HG02973 (cell line): Measurements from ENCODE around the gene PTPRN2.

Experiments
- ATAC-seq: cut with Tn5 transposase; IDR thresholded peaks from one replicate; pipeline ENCODE4 v1.9.1; 2021; ENCODE audit warnings: moderate library complexity; ENCODE audit not compliant: unreplicated experiment

Gene PTPRN2

DNA sequence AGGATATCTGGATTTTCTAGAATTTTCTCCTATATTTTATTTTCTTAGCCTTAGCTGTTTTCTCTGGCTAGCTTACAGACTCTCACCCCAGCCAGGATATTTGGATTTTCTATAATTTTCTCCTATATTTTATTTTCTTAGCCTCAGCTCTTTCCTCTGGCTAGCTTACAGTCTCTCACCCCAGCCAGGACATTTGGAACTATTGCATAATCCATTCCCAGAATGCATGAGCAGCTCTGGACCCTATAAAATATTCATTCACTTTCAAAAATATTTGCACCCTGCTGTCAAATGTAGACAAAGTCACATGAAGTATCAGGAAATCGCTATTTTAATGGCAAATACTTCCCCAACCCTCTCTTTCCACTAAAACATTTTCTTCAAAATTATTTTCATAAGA, 952.0 kb downstream of the PTPRN2 start:
- ATAC-seq = no peak

DNA sequence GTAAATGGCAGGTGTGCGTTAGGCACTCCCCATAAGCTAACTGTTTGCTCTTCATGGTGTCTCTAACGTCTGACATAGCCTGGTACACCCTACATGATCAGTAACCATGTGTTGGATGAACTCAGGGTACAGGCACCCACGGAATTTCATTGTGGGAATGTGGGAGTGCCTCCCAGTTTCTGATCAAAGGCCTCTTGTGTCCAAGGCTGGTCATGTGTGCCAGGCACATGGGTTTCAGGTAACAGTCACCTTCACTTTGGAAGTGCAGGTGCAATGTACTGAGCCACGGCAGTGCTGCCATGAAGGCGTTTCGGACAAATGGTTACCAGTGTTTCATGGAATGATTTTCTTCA, 952.5 kb downstream of the PTPRN2 start:
- no peak for ATAC-seq

DNA sequence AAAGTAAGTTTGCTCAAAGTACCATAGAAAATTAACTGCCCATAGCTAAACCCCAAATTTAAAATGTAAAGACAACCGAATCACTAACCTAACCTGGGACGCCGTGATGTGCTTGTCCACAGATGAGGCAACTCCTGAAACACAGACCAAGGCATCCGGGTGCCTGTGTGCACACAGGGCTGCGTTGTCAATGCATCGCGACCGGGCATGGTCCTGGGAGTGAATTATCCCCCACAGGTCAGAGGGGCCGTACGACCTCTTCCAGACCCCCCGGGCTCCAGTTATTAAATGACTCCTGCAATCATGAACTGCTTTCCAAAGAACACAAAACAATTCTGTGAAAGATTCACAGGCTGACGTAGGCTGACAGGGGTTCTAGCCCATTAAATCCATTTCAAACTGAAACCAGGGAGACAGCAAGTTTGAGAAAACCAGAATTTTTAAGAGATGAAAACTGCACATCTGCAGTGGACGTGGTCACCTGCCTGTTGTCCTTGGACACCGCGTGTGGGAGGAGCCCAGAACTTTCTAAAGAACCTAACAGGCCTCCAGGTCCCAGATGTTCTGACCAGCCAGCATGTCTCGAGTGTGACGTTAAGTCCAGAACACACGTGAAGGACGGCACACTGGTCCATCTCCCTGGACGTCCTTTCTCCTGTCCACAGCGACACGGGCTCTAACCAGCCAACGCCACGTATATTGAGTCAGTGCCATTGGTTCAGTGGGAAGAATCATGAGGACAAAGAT, 953.0 kb downstream of the PTPRN2 start:
- ATAC-seq = no peak

DNA sequence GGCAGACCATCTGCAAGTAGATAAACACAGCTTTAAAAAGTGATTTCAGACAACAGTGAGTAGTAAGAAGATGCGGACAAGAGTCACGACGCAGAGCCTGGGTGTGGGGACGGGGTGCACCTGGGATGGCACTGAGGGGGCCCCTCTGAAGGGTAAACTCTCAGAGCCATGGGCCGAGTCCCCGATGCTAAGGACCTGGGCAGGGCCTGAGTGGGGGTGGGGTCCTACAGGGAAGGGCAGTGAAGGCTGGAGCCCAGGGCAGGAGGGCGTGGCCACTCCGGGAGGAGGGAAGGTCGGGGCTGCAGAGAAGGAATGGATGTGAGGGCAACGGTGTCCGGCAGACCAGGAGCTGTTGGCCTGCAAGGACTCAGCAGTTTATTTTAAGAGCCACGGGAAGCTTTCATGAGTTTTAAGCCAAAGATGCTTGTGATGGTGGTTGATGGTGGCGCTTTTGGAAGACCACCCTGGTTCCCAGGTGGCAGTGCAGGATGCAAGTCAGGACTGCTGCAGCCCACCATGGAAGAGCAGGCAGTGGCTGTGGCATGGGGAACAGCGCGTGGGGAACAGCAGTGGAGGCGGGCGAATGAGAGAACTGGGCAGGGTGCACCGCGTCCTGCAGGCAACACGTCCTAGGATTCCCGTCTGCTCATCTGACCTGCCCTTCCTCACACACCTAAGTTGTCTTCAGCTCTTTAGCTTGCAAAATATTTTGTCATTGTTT, 954.0 kb downstream of the PTPRN2 start:
- no peak for ATAC-seq

DNA sequence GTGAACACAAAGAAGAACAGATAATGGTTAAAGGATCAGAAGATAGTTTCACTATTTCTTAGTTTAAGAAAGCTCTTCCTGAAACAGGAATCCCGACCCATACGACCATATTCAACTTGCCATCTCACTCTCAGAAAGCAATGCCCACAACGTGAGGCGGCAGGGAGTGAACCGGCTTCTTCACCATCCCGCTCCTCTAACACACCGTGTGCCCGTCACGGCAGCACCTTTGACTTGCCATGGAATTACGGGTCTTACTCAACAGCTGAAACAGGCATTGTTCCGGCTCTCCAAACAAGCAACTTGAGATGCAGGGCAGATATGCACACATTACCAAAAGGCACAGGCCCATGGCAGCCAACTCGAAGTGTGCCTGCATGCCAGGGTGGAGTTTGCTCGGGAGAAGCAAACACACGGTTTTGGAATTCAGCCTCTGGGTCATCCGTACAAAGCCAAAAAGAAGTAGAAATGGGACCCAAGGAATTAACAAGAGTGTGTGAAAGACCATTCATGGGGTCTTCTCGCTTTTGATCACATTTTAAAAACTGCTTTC, 957.2 kb downstream of the PTPRN2 start:
- ATAC-seq = no peak

DNA sequence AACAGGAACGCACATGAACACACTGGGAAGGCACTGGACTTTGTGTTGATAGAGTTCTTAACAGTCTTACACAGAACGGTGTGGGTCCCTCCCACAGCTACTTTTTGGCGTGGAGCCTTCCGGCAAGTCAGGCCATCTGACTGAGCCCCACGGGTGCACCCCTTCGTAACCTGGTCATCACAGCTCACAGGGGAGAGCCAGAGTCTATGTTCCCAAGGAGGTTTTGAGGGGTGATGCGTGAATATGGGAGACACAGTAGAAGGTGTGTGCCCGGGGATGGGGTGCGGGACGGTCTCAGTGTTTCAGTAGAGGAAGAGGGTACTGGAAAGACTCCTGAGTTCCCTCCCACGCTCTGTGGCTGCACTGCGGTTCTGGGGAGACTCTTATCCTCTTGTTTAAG, 959.2 kb downstream of the PTPRN2 start:
- no peak for ATAC-seq

DNA sequence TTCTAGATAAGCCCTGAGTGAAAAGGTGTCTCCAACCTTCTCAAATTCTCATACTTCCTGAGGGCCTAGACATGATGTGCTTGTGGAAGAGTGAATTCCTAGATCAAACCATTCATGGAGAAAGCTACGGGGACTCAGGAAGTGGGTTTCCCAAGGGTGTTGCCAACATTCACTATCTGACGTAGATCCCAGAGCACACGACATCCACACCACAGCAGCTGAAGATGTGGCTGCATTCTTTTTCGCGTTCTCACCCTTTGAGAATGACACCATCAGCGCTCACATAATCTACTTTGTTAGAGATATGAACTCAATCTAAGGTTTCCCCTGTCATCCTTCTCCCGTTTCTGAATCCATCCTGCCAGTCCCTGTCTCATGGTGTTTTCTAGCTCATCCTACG, 960.0 kb downstream of the PTPRN2 start:
- no peak for ATAC-seq

DNA sequence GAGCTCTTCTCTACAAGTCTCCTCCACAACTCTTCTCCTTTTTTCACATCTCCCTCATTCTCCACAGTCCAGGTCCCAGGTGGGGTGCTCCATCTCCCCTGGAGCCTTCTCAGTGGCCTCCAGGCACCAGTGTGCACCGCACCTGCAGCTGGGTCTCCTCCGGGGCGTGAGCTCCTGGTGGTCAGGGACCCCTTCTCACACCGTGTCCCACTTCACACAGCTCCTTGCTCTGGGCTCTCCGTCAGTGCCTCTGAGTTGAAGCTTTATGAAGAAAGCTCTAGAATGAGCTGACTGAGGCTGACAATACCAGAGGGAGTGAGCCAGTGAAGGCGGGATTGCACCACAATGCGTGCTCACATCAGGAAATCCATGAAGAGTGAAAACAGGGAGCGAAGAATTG, 960.6 kb downstream of the PTPRN2 start:
- no peak for ATAC-seq

DNA sequence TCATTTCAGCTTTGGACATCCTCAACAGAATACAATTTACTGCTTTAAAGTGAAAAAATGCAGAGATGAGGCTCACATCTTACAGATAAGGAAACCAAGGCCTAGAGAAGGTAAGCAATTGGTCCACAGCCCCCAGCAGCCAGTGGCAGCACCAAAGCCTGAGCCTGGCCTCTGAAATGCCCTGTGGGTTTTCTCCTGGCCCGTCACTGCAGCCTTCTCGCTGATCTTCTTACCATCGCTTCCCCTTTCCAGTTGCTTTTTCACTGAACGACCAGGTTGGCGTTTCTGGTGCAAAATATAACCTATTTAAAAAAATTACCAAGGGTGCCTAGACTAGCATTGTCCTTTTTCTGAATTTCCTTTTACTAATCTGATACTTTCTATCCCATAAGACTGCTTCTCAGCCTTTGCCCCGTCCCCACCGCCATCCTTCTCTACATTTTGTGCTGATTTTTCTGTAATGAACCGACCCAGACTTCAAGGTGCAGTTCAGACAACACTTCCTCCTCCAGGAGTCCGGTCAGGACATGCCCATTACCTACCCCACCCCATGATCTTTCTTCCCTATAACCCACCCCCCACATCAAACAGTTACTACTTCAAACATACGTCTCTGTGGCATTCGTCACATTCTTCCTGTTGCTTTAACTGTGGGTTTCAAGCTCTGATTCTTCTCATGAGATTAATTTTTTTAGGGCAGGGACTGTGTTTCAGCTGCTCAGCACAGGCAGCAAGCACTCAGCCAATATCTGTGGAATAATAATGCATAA, 961.5 kb downstream of the PTPRN2 start:
- no peak for ATAC-seq

DNA sequence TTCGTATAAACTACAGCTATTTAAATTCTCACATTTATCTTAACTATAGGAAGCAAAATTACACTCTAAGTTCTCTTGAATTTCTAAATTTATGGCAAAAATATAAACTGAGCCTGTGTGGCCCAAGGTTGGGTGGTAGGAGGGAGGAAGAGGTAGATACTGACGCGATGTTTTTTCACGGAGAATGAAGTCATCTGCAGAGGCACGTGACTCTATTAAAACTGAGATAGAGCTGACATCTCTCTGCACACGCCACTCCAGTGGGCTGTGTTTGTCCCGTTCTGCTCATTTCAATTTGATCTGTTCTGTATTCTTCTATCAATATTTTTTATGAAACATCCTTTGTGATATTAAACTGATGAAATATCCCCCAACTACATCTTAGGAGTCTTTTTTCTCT, 964.1 kb downstream of the PTPRN2 start:
- no peak for ATAC-seq

DNA sequence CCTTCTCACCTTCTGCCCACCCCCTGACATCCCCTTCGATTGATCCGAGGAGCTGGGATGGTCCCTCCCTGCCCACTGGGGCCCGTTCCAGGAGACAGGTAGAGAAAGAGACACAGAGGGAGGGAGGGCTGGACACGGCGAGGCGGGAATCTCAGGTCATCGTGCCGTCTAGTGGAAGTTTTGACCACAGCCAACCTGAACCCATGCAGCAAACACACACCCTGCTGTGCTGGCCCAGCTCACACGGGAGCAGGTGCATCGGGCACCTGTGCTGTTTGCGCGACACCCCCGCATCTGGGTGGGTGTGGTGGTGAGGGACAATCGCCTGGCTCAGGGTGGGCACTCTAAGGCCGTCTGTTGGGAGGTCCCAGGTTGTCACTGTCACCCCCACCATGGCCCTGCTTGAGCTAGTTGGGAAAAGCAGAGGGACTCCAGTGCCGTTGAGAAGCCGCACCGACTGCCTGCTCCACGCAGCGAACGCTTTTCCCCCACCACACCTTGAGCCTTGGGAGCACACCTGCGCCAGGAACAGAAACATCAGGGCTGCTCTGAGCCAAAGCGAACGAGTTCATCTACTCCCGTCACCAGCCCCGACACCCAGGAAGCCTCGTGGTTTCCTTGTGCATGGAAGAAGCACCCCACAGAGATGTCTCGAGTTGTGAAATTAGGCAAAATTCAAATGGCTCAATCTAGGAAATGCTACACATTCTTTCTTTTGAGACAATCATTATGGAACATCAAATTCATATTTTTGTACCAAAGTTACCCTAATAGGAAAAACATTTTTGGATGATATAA, 965.0 kb downstream of the PTPRN2 start:
- ATAC-seq = no peak

DNA sequence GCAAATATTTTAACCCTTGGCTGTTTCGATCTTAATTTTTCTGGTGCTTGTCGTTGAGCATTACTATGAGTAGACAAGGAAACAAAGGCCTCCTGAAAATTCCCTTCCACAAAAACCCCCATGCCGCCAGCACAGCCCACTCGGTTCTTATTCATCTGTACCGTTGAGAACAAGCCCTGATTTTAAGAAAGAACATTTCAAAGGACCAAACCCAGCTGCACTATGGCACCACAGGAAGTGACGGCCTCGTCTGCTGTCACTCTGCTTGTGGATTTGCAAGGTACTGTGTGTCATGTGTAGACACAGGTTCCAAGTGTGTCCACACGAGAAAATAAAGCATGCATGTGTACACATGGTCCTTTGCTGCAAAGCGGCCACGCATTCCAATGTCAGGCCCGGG, 965.6 kb downstream of the PTPRN2 start:
- no peak for ATAC-seq

DNA sequence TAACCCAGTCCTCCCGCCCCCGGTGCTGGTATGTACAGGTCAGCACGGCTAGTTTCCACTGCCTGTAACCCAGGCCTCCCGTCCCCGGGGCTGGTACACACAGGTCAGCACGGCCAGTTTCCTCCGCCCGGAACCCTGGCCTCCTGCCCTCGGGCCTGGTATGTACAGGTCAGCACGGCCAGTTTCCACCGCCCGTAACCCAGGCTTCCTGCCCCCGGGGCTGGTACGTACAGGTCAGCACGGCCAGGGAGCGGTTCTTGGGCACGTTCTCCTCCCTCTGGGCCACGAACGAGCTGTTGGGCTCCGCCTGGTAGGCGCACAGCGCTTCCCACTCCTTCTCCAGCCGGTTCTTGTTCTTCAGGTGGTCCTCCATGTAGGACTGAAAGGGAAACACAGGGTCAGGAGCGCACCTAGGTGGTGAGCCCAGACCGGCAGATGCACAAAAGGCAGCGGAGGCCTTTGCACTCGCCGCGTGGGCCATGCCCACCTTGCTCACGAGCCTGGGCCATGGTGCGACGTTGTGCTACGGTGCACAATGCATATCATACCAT, 966.4 kb downstream of the PTPRN2 start:
- no peak for ATAC-seq

DNA sequence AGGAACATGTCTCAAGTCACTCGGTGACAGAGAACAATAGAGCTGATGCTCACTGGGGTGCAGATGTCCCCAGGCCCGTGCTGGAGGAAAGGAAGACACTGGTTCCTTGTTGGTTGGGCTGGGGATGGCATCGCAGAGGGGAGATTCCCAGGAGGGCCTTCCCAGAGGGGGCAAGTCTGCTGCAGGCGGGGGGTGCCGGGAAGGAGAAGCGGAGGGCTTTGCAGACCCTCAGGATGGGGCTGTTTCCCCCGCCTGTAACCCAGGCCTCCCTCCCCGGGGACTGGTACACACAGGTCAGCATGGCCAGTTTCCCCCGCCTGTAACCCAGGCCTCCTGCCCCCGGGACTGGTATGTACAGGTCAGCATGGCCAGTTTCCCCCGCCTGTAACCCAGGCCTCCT, 967.0 kb downstream of the PTPRN2 start:
- ATAC-seq = no peak

DNA sequence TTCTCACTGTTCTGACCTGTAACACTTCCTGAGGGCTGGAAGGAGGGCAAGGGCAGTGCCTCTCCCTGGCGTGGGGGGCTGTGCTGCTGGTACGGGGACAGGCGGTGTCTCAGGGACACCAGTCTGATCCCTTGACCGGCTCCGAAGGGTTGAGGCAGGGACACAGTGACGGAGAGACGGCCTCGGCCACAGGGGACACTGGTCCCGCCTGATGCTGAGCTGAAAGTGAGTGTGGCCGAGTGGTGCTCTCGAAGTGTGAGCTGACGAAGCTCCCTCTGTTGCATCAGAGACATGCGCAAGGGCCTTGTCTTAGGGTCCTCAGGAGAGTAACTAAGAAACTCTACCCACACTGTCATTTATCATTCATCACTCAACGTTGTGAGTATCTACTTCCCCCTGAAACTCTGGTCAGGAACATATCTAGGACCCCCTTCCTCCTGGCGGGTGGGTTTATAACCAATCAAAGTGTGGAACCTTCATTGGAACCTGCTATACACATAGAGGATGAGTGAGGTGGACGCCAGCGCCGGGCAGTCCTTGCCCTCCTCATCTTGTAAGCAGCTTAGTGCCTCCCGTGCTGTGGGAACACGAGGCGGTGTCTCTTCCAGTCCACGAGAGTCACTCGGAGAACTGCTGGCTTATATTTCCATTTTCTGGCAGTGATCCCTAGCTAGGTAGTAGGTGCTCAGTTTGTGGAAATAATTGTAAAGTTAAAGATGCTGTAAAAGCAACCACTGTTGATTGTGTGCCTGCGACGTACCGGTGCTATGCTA, 967.7 kb downstream of the PTPRN2 start:
- ATAC-seq = no peak

DNA sequence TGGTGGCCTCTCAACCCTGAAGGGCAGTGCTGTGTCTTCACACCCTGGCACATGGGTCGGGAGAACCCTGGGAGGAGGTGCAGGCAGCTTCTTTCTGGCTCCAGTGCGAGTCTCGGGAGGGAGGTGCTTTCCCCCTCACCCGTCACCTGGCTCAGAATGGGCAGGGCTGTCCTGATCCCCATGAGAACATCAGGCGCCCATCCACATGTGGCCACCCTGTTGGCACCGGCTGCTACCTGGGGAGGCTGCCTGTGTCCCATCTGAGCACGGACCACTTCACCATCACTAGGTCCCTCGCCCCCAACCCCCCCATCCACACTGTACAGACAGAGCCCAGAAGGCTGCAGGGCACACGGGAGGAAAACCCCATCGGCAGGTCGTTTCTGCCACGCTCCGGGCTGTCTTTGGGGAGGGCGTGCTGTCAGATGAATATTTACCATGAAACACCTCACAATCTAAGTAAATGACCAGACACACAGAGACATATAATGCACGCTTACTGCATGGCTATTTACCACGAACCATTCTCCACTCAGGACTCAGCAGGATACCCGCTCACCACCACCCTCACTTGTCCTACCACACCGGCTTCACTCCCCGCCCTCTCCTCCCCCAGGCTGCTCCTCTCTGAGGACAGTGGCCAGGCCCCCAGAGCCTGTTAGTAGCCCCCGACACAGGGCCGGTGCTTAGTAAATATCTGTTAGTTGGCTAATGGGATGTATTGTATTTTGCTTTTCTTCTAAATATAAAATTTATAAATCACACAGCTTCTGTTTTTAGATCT, 968.6 kb downstream of the PTPRN2 start:
- no peak for ATAC-seq

DNA sequence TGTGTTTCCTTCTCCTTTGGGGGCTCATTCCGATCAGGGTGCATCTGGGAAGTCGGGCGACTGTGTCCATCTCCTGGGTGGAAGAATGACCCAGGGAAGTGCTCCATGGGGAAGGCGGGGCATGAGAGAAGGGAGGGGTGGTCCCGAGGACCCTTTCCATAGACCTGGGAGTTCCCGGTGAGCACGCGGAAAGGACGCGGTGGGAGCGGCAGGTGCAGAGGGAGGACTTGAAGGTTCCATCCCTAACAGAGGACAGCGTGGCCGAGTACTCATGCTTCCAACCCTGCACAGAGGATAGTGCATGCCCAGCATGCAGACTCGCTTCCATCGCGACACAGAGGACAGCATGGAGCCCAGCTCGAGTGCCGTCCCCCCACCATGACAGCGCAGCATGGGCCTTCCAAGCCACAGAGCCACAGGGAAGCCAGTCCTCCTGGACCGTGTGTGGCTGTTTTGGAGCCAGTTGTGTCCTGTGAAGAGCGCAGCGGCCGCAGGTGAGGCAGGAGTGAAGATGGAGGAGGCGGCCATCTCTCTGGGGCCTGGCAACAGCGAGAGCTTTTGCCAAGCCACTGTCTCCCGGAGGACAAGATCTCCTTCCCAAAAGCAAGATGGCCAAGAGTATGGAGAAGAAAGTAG, 969.4 kb downstream of the PTPRN2 start:
- ATAC-seq = no peak

DNA sequence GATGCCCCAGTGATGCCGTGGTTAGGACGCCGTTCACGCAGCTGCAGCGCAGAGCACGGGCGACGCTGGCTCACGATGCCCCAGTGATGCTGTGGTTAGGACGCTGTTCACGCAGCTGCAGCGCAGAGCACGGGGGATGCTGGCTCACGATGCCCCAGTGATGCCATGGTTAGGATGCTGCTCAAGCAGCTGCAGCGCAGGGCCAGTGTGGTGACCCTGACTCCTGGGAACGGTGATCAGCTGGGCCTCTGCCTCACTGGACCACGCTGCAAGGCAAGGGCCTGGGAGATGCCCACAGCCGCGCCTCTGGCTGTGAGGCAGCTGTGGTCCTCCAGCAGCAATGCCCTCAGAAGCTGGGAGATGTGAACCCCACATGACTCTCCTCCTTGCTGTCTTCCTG, 970.2 kb downstream of the PTPRN2 start:
- no peak for ATAC-seq

DNA sequence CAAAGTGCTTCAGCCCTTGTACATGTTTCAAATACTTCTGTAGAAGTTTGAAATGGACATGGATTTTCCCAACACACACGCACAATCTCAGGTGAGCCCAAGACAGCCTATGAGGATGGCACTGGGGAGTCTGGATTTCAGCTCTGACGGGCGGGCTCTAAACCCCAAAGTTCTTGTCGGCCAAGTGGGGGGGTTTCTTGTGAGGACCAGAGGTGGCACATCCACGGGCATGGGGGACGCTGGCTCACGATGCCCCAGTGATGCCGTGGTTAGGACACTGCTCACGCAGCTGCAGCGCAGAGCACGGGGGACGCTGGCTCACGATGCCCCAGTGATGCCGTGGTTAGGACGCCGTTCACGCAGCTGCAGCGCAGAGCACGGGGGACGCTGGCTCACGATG, 970.7 kb downstream of the PTPRN2 start:
- ATAC-seq = no peak
